HepG2 (cell line): ENCODE results near the gene PANK2. TPM values are rescaled to one million over a fixed set of nuclear protein-coding genes. Genes with fewer than 3 reads are reported as not detected.
A peak's percentile ranks its signal among the peaks of the same experiment; 100 is the strongest.

ENCODE experiments used
- ATAC-seq: fragments of 200-7000 bp; cut with Tn5 transposase; 3 replicates; pipeline ENCODE4 v1.9.1; 2020; ENCODE audit warnings: mild to moderate bottlenecking, moderate library complexity
- BruUV-seq: library from RNA; stranded (reverse); fragments of 400-500 nt; replicated peaks from 2 replicates; lab custom pipeline; 2021; lab: Mats Ljungman, UMichigan
- CTCF ChIA-PET: fragments of 300-600 bp; formaldehyde crosslinking; extraction: SDS; loops from one replicate; lab custom pipeline; 2021; ENCODE audit warnings: low total read pairs, inconsistent platforms, low intra/inter-chr PET ratio; lab: Yijun Ruan, JAX
- POLR2A ChIA-PET: fragments of 350-600 bp; sonication (Branson Sonifier 250); formaldehyde crosslinking; loops from one replicate; lab custom pipeline; 2020; ENCODE audit warnings: antibody characterized with exemption, inconsistent platforms; lab: Yijun Ruan, JAX
- DNase-seq: peaks from one replicate; pipeline ENCODE4 v3.0.0-alpha.2; 2015; ENCODE audit warnings: low spot score
- FAIRE-seq: peaks from 3 replicates; lab custom pipeline; 2011; peaks lifted over from hg19 to GRCh38; lab: Jason Lieb, UNC
- H2AFZ ChIP-seq: one replicate; pipeline ENCODE4 v1.6.1; 2011; ENCODE audit warnings: low read length, inconsistent platforms
- H3K27ac ChIP-seq: fragments of 300-600 bp; 3 replicates; pipeline ENCODE4 v1.8.0; 2011; ENCODE audit warnings: mixed run types, mild to moderate bottlenecking, mixed read lengths, low read length, inconsistent platforms; ENCODE audit not compliant: insufficient read depth; ENCODE audit errors: extremely low read length
- H3K27me3 ChIP-seq, 2 experiments: fragments of 200-600 bp in 1 of 2; 2 replicates in 1 of 2; 3 replicates in 1 of 2; pipeline versions ENCODE4 v1.6.0 to v1.8.0; 2011; ENCODE audit warnings: low read length in 2 of 2, mild to moderate bottlenecking in 2 of 2, moderate library complexity in 2 of 2, inconsistent platforms in 1 of 2; ENCODE audit not compliant: insufficient read depth in 2 of 2, control insufficient read depth in 1 of 2
- H3K36me3 ChIP-seq, 2 experiments: fragments of 200-600 bp in 1 of 2; replicated peaks in 1 of 2; 2 replicates in 1 of 2; 3 replicates in 1 of 2; pipeline versions ENCODE4 v1.5.1 to v1.8.0; 2011; ENCODE audit warnings: low read length in 2 of 2, inconsistent platforms in 1 of 2; ENCODE audit not compliant: insufficient read depth in 2 of 2, control insufficient read depth in 1 of 2
- H3K4me1 ChIP-seq: 2 replicates; pipeline ENCODE4 v1.5.1; 2012; ENCODE audit warnings: low read length, inconsistent platforms; ENCODE audit not compliant: insufficient read depth
- H3K4me2 ChIP-seq: 2 replicates; pipeline ENCODE4 v1.6.0; 2011; ENCODE audit warnings: low read depth, low read length, inconsistent platforms
- H3K4me3 ChIP-seq, 3 experiments: fragments of 200-600 bp in 1 of 3; sonication (generic), shearing (Covaris generic) in 1 of 3; replicated peaks in 1 of 3; 2 replicates each; pipeline ENCODE4 v1.5.1; 2011 to 2016; ENCODE audit warnings: low read length in 3 of 3, inconsistent platforms in 2 of 3, low read depth in 2 of 3, mild to moderate bottlenecking in 2 of 3, control low read depth in 1 of 3, mixed read lengths in 1 of 3; ENCODE audit not compliant: insufficient read depth in 1 of 3
- H3K79me2 ChIP-seq: one replicate; pipeline ENCODE4 v1.6.1; 2011; ENCODE audit warnings: low read length, inconsistent platforms; ENCODE audit not compliant: insufficient read depth
- H3K9ac ChIP-seq: 2 replicates; pipeline ENCODE4 v1.6.0; 2011; ENCODE audit warnings: mild to moderate bottlenecking, low read depth, low read length, inconsistent platforms; ENCODE audit not compliant: insufficient read depth
- H3K9me3 ChIP-seq: 2 replicates; pipeline ENCODE4 v1.5.1; 2012; ENCODE audit warnings: mild to moderate bottlenecking, low read length
- H4K20me1 ChIP-seq: 2 replicates; pipeline ENCODE4 v1.6.0; 2011; ENCODE audit warnings: inconsistent platforms, mild to moderate bottlenecking, low read length, moderate library complexity; ENCODE audit not compliant: insufficient read depth
- ATF7-NPFF ChIP-seq: sonication (generic); formaldehyde crosslinking; IDR thresholded peaks from 2 replicates; pipeline ENCODE4 v1.8.1; 2023; ENCODE audit warnings: mild to moderate bottlenecking, low read depth, missing genetic modification reagents, moderate library complexity
- CAMTA2 ChIP-seq: sonication (generic); formaldehyde crosslinking; IDR thresholded peaks from 2 replicates; pipeline ENCODE4 v1.4.0; 2020; ENCODE audit warnings: mild to moderate bottlenecking, missing genetic modification reagents, borderline replicate concordance
- GTF2F1 ChIP-seq: fragments of 150-350 bp; IDR thresholded peaks from 2 replicates; pipeline ENCODE4 v1.6.1; 2014; ENCODE audit warnings: low read length
- HOXA5 ChIP-seq: sonication (generic); formaldehyde crosslinking; IDR thresholded peaks from 2 replicates; pipeline ENCODE4 v1.4.0; 2020; ENCODE audit warnings: missing genetic modification reagents
- PLRG1 ChIP-seq: fragments of 450-650 bp; conservative IDR thresholded peaks from 2 replicates; pipeline ENCODE4 v1.6.1; 2016
- POLR2A ChIP-seq, 2 experiments: IDR thresholded peaks; 2 replicates each; pipeline ENCODE4 v1.6.1; 2011; ENCODE audit warnings: low read depth in 2 of 2, low read length in 2 of 2, mild to moderate bottlenecking in 1 of 2, moderate library complexity in 1 of 2; ENCODE audit not compliant: insufficient read depth in 1 of 2
- POLR2AphosphoS2 ChIP-seq: IDR thresholded peaks from 2 replicates; pipeline ENCODE4 v1.6.1; 2011; ENCODE audit warnings: low read depth, low read length, improper control_type of control experiment
- POLR2G ChIP-seq: fragments of 200-400 bp; formaldehyde crosslinking; IDR thresholded peaks from 2 replicates; pipeline ENCODE4 v1.6.1; 2018; ENCODE audit warnings: mild to moderate bottlenecking, low read depth, low read length, moderate library complexity
- PRMT3 ChIP-seq: sonication (generic); formaldehyde crosslinking; IDR thresholded peaks from 2 replicates; pipeline ENCODE4 v1.8.1; 2022; ENCODE audit warnings: low read depth, mild to moderate bottlenecking, moderate library complexity, missing genetic modification reagents, borderline replicate concordance
- RAD21 ChIP-seq: fragments of 450-650 bp; formaldehyde crosslinking; IDR thresholded peaks from 2 replicates; pipeline ENCODE4 v1.5.0; 2020; ENCODE audit warnings: mild to moderate bottlenecking
- RARG ChIP-seq: sonication (generic); formaldehyde crosslinking; IDR thresholded peaks from 2 replicates; pipeline ENCODE4 v1.4.0; 2020; ENCODE audit warnings: low read depth, mild to moderate bottlenecking, missing genetic modification reagents
- SMAD9 ChIP-seq: sonication (generic); formaldehyde crosslinking; IDR thresholded peaks from 2 replicates; pipeline ENCODE4 v1.5.1; 2020; ENCODE audit warnings: mild to moderate bottlenecking, missing genetic modification reagents
- SP2 ChIP-seq: sonication (generic); formaldehyde crosslinking; IDR thresholded peaks from 2 replicates; pipeline ENCODE4 v1.5.1; 2020; ENCODE audit warnings: mild to moderate bottlenecking, missing genetic modification reagents
- TFDP1 ChIP-seq: IDR thresholded peaks from 2 replicates; pipeline ENCODE4 v1.6.1; 2016; ENCODE audit warnings: missing compliant biosample characterization, missing genetic modification reagents, borderline replicate concordance
- ZMYM4 ChIP-seq: sonication (generic); formaldehyde crosslinking; IDR thresholded peaks from 2 replicates; pipeline ENCODE4 v1.8.1; 2023; ENCODE audit warnings: mild to moderate bottlenecking, missing genetic modification reagents
- ZNF136 ChIP-seq: sonication (generic); formaldehyde crosslinking; IDR thresholded peaks from 2 replicates; pipeline ENCODE4 v1.8.1; 2022; ENCODE audit warnings: low read depth, mild to moderate bottlenecking, moderate library complexity, missing genetic modification reagents
- ZNF546 ChIP-seq: sonication (generic); formaldehyde crosslinking; conservative IDR thresholded peaks from 2 replicates; pipeline ENCODE4 v1.8.1; 2023; ENCODE audit warnings: mild to moderate bottlenecking, missing genetic modification reagents
- ZNF703 ChIP-seq: sonication (generic); formaldehyde crosslinking; IDR thresholded peaks from 2 replicates; pipeline ENCODE4 v1.5.1; 2020; ENCODE audit warnings: missing genetic modification reagents, mild to moderate bottlenecking, moderate library complexity, borderline replicate concordance
- WGBS: methylation state at CpG from one replicate; pipeline ENCODE4 v1.1.6; 2017; ENCODE audit warnings: low lambda C conversion rate; 5-methylcytosine and 5-hydroxymethylcytosine counted together
- in situ Hi-C: cut with HindIII; loops from 2 replicates; pipeline ENCODE4 v1.10.0; 2017; ENCODE audit warnings: low pct_unique_long_range_greater_than_20kb; ENCODE audit not compliant: extremely low pct_ligation_motif_present
- intact Hi-C: fragments of 100-400 bp; cut with micrococcal nuclease; formaldehyde crosslinking; loops from one replicate; pipeline ENCODE4 v1.10.0; 2022; ENCODE audit not compliant: unreplicated experiment
- polyA plus RNA-seq, 8 experiments: library from polyadenylated mRNA; depleted of rRNA in 3 of 8; stranded (reverse) in 7 of 8; unstranded in 1 of 8; fragments of >200 nt; fragmentation: Illumina TruSeq in 4 of 8; extraction: Trizol in 4 of 8; gene quantifications; 2 replicates each; pipeline versions ENCODE4 v1.2.1 to v1.2.3, GENCODE V29; 2011 to 2016; ENCODE audit warnings: low read depth in 4 of 8, missing spikeins in 1 of 8, mixed read lengths in 1 of 8; ENCODE audit not compliant: insufficient read depth in 1 of 8
- total RNA-seq, 5 experiments: library from RNA; depleted of rRNA; stranded (reverse); fragments of >200 nt; fragmentation: Illumina TruSeq; extraction: Trizol; gene quantifications; 2 replicates each; pipeline ENCODE4 v1.2.3, GENCODE V29; 2016; ENCODE audit warnings: low read depth in 1 of 5
- TF ChIP-seq, protein P1 (sequence below): IDR thresholded peaks from 2 replicates; pipeline ENCODE4 v1.6.1; 2016; ENCODE audit warnings: missing genetic modification reagents, missing compliant biosample characterization
- TF ChIP-seq, protein P2 (sequence below): sonication (generic); formaldehyde crosslinking; IDR thresholded peaks from 2 replicates; pipeline ENCODE4 v1.4.0; 2020; ENCODE audit warnings: missing genetic modification reagents

PANK2 gene
- total and polyA plus RNA-seq, 2 of the 13 experiments (the other 11 are each of a cell fraction or from before 2014, with no cell fraction given) = 39.2 to 123 TPM

DNA sequence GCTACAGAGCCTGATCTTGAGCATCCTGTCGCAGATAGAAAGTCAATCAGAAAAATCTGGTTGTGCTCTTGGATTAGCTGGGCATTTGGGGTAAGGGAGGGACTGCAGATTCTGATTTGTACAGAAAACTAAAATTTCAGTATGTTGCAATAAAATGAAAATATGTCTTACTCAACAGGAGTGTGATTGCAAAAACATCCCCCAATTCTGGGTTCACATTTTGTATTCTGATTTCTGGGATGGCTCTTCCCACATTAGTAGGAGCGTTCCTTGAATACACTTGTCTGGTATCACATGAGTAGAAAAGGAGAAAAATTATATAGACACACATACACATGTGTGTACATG lies 40.5 kb downstream of the PANK2 start (continued):
- TF ChIP-seq TFDP1 (CRISPR knock-in tag) (no peak), HOXA5 (CRISPR knock-in tag) (no peak), CAMTA2 (CRISPR knock-in tag) (no peak), RARG (CRISPR knock-in tag) (no peak), POLR2AphosphoS2 (0 out of 2 replicates have a peak, but pooled peaks have one; percentile 14)
- TF ChIP-seq, protein P1, sequence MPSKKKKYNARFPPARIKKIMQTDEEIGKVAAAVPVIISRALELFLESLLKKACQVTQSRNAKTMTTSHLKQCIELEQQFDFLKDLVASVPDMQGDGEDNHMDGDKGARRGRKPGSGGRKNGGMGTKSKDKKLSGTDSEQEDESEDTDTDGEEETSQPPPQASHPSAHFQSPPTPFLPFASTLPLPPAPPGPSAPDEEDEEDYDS = no peak

- no peak for FAIRE-seq
- in situ Hi-C loops = no loop called here
- DNase-seq = no peak
- no peaks in the 10 kb centered on the region for H3K9me3 ChIP-seq
- H2AFZ ChIP-seq = no peak overlapping the region
- no peak overlapping the region for H3K27ac ChIP-seq
- H3K79me2 ChIP-seq = no peaks in the 10 kb centered on the region
- peaks cover 36% of the 10 kb centered on the region for H3K4me1 ChIP-seq
- ChIA-PET POLR2A (interaction anchor here (1.1 kb wide), 1 partner anchor 84 kb away, joined by 3 read pairs; the partner anchor contains the start of gene MAVS), CTCF (no interaction called here)
- 74% methylated on average over 6 of the region's 6 CpGs for WGBS
- H3K9ac ChIP-seq = no peak overlapping the region
- TSS peak; percentile 24 for BruUV-seq
- no peak overlapping the region for H3K4me3 ChIP-seq
- H3K4me2 ChIP-seq = no peak overlapping the region
- intact Hi-C loops = no loop called here
- H4K20me1 ChIP-seq = peaks cover 15% of the 10 kb centered on the region; the same call in 1 of the 2 replicates
- H3K27me3 ChIP-seq = no peaks in the 10 kb centered on the region
- ATAC-seq = peak; percentile 7
- no peaks in the 10 kb centered on the region; a peak in 2 of 5 replicates for H3K36me3 ChIP-seq
- no peak for TF ChIP-seq PLRG1
- peak; percentile 53 for TF ChIP-seq POLR2G
- no peak for TF ChIP-seq ATF7-NPFF (CRISPR knock-in tag)
- TF ChIP-seq SP2 (CRISPR knock-in tag) = no peak
- no peak for TF ChIP-seq ZNF546 (CRISPR knock-in tag)
- TF ChIP-seq ZMYM4 = no peak
- no peak for TF ChIP-seq PRMT3
- TF ChIP-seq ZNF136 = no peak
- TF ChIP-seq, protein P2, sequence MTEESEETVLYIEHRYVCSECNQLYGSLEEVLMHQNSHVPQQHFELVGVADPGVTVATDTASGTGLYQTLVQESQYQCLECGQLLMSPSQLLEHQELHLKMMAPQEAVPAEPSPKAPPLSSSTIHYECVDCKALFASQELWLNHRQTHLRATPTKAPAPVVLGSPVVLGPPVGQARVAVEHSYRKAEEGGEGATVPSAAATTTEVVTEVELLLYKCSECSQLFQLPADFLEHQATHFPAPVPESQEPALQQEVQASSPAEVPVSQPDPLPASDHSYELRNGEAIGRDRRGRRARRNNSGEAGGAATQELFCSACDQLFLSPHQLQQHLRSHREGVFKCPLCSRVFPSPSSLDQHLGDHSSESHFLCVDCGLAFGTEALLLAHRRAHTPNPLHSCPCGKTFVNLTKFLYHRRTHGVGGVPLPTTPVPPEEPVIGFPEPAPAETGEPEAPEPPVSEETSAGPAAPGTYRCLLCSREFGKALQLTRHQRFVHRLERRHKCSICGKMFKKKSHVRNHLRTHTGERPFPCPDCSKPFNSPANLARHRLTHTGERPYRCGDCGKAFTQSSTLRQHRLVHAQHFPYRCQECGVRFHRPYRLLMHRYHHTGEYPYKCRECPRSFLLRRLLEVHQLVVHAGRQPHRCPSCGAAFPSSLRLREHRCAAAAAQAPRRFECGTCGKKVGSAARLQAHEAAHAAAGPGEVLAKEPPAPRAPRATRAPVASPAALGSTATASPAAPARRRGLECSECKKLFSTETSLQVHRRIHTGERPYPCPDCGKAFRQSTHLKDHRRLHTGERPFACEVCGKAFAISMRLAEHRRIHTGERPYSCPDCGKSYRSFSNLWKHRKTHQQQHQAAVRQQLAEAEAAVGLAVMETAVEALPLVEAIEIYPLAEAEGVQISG (CRISPR knock-in tag) = no peak
- TF ChIP-seq GTF2F1 = no peak
- peak; percentile 19 to 28; a peak in 2 of 4 replicates for TF ChIP-seq POLR2A (IDR thresholded peaks at IDR 0.05; ENCODE audit: insufficient read depth in 1 of 2, low read depth in 2 of 2, low read length in 2 of 2)
- no peak for TF ChIP-seq ZNF703
- no peak for TF ChIP-seq SMAD9
- TF ChIP-seq RAD21 (CRISPR knock-in tag) = 0 out of 2 replicates have a peak, but pooled peaks have one; percentile 9
Observed at GRCh38 chr20:3930265-3931206, 41.3 kb downstream of the PANK2 start.
